HG02678 (cell line): ENCODE results near the gene TMEM132D.
"Not testable (repeated sequence)": the region's sequence is repeated elsewhere in the genome, so short reads cannot be mapped to it uniquely, and the experiment has no call there.

Experiments used
- ATAC-seq: cut with Tn5 transposase; IDR thresholded peaks from one replicate; pipeline ENCODE4 v1.9.1; 2021; ENCODE audit warnings: mild to moderate bottlenecking, moderate library complexity; ENCODE audit not compliant: unreplicated experiment

TMEM132D gene

GRCh38 chr12:129549020-129549419, 354.8 kb downstream of the TMEM132D start:
- not testable (repeated sequence) for ATAC-seq

- ATAC-seq, result no peak
These were observed 359.1 kb downstream of the TMEM132D start for GRCh38 chr12:129544716-129545115.

- ATAC-seq, result no peak
These were observed 362.9 kb downstream of the TMEM132D start for GRCh38 chr12:129540954-129541353.

- ATAC-seq, result no peak
These were observed 363.6 kb downstream of the TMEM132D start for GRCh38 chr12:129540249-129540648.

GRCh38 chr12:129538724-129539335, 365.0 kb downstream of the TMEM132D start:
- not testable (repeated sequence) for ATAC-seq

- ATAC-seq, result no peak
These were observed 365.7 kb downstream of the TMEM132D start for GRCh38 chr12:129538137-129538536.

GRCh38 chr12:129534966-129535750, 368.7 kb downstream of the TMEM132D start:
- no peak for ATAC-seq

- ATAC-seq, result no peak
These were observed 370.9 kb downstream of the TMEM132D start for GRCh38 chr12:129532707-129533499.

- no peak for ATAC-seq
These were observed 371.7 kb downstream of the TMEM132D start for GRCh38 chr12:129532082-129532481.

GRCh38 chr12:129530984-129531383, 372.8 kb downstream of the TMEM132D start:
- no peak for ATAC-seq

- no peak for ATAC-seq
These were observed 373.3 kb downstream of the TMEM132D start for GRCh38 chr12:129530517-129530916.

GRCh38 chr12:129527506-129527905, 376.3 kb downstream of the TMEM132D start:
- ATAC-seq, result no peak

GRCh38 chr12:129523621-129524020, 380.2 kb downstream of the TMEM132D start:
- no peak for ATAC-seq

GRCh38 chr12:129520739-129521138, 383.1 kb downstream of the TMEM132D start:
- ATAC-seq, result no peak

GRCh38 chr12:129503802-129504201, 400.0 kb downstream of the TMEM132D start:
- no peak for ATAC-seq

GRCh38 chr12:129496226-129496625, 407.6 kb downstream of the TMEM132D start:
- no peak for ATAC-seq

GRCh38 chr12:129494766-129495165, 409.1 kb downstream of the TMEM132D start:
- ATAC-seq, result no peak

GRCh38 chr12:129494260-129494659, 409.6 kb downstream of the TMEM132D start:
- ATAC-seq, result no peak

GRCh38 chr12:129489100-129489676, 414.6 kb downstream of the TMEM132D start:
- ATAC-seq, result no peak

GRCh38 chr12:129486931-129487330, 416.9 kb downstream of the TMEM132D start:
- ATAC-seq, result no peak
